PC-3 (cell line): ENCODE data around the gene AKAP6. TPM values are rescaled to one million over a fixed set of nuclear protein-coding genes. Genes with fewer than 3 reads are reported as not detected.

Source experiments
- ATAC-seq: fragments of 200-7000 bp; cut with Tn5 transposase; 2 replicates; pipeline ENCODE4 v1.9.1; 2020; ENCODE audit warnings: mild to moderate bottlenecking, moderate library complexity
- BruUV-seq: library from RNA; stranded (reverse); fragments of 400-500 nt; replicated peaks from 2 replicates; lab custom pipeline; 2021; lab: Mats Ljungman, UMichigan
- CTCF ChIA-PET: fragments of 300-600 bp; sonication (Branson Sonifier 250); formaldehyde crosslinking; loops from one replicate; lab custom pipeline; 2022; ENCODE audit warnings: antibody characterized with exemption; lab: Charles Lee
- POLR2A ChIA-PET: fragments of 300-600 bp; sonication (Branson Sonifier 250); formaldehyde crosslinking; loops from one replicate; lab custom pipeline; 2022; ENCODE audit warnings: antibody characterized with exemption; ENCODE audit not compliant: unreplicated experiment; lab: Charles Lee
- DNase-seq: peaks from one replicate; pipeline ENCODE4 v3.0.0-alpha.2; 2015
- H2AFZ ChIP-seq: fragments of 300-600 bp; sonication (generic); 2 replicates; pipeline ENCODE4 v1.6.0; 2016; ENCODE audit warnings: antibody characterized with exemption, low read length
- H3F3A ChIP-seq: fragments of 300-600 bp; sonication (generic); one replicate; pipeline ENCODE4 v1.6.0; 2017; ENCODE audit warnings: antibody characterized with exemption, low read length, control low read depth, mild to moderate bottlenecking; ENCODE audit not compliant: unreplicated experiment
- H3K27ac ChIP-seq: fragments of 300-600 bp; sonication (generic); 2 replicates; pipeline ENCODE4 v1.5.1; 2016; ENCODE audit warnings: mild to moderate bottlenecking, low read length
- H3K27me3 ChIP-seq: fragments of 300-600 bp; sonication (generic); 2 replicates; pipeline ENCODE4 v1.6.1; 2016; ENCODE audit warnings: low read length, mixed read lengths
- H3K36me3 ChIP-seq: fragments of 300-600 bp; sonication (generic); 2 replicates; pipeline ENCODE4 v1.6.1; 2016; ENCODE audit warnings: low read depth, mixed run types, low read length, mixed read lengths
- H3K4me1 ChIP-seq: fragments of 300-600 bp; sonication (generic); 2 replicates; pipeline ENCODE4 v1.5.1; 2016; ENCODE audit warnings: low read length; ENCODE audit not compliant: insufficient read depth
- H3K4me2 ChIP-seq: fragments of 300-600 bp; sonication (generic); 2 replicates; pipeline ENCODE4 v1.6.0; 2016; ENCODE audit warnings: low read length
- H3K4me3 ChIP-seq: fragments of 300-600 bp; sonication (generic); 2 replicates; pipeline ENCODE4 v1.5.1; 2016; ENCODE audit warnings: mild to moderate bottlenecking, low read length, mixed read lengths
- H3K79me2 ChIP-seq: fragments of 300-600 bp; sonication (generic); 2 replicates; pipeline ENCODE4 v1.6.1; 2017; ENCODE audit warnings: low read length, mixed read lengths
- H3K9ac ChIP-seq: fragments of 300-600 bp; sonication (generic); 2 replicates; pipeline ENCODE4 v1.6.0; 2016; ENCODE audit warnings: mild to moderate bottlenecking, low read length
- H3K9me2 ChIP-seq: fragments of 300-600 bp; sonication (generic); replicated peaks from 2 replicates; pipeline ENCODE4 v1.6.1; 2016; ENCODE audit warnings: mixed run types, low read length, mixed read lengths
- H3K9me3 ChIP-seq: fragments of 300-600 bp; sonication (generic); 2 replicates; pipeline ENCODE4 v1.6.1; 2016; ENCODE audit warnings: low read length, mixed read lengths
- H4K20me1 ChIP-seq: fragments of 300-600 bp; sonication (generic); 2 replicates; pipeline ENCODE4 v1.6.1; 2016; ENCODE audit warnings: low read length, mixed read lengths
- EZH2 ChIP-seq: fragments of 300-600 bp; sonication (generic); IDR thresholded peaks from one replicate; pipeline ENCODE4 v1.6.1; 2017; ENCODE audit warnings: antibody characterized with exemption, mild to moderate bottlenecking, low read length; ENCODE audit not compliant: unreplicated experiment
- EZH2phosphoT487 ChIP-seq: fragments of 300-600 bp; sonication (generic); IDR thresholded peaks from 2 replicates; pipeline ENCODE4 v1.6.1; 2018; ENCODE audit warnings: mild to moderate bottlenecking, antibody characterized with exemption, low read length, borderline replicate concordance
- intact Hi-C: fragments of 100-400 bp; cut with micrococcal nuclease; formaldehyde crosslinking; loops from 2 replicates; pipeline ENCODE4 v1.9.0; 2023
- total RNA-seq: library from RNA; depleted of rRNA; stranded (reverse); fragments of >200 nt; gene quantifications from 2 replicates; pipeline ENCODE4 v1.2.3, GENCODE V29; 2014
- TF ChIP-seq, protein P1 (sequence below): fragments of 300-600 bp; sonication (generic); conservative IDR thresholded peaks from 2 replicates; pipeline ENCODE4 v1.5.1; 2017; ENCODE audit warnings: antibody characterized with exemption, low read depth, mild to moderate bottlenecking, low read length

AKAP6 gene
- total RNA-seq, 1 experiment from 2014 or later, result 1.5 TPM

DNA sequence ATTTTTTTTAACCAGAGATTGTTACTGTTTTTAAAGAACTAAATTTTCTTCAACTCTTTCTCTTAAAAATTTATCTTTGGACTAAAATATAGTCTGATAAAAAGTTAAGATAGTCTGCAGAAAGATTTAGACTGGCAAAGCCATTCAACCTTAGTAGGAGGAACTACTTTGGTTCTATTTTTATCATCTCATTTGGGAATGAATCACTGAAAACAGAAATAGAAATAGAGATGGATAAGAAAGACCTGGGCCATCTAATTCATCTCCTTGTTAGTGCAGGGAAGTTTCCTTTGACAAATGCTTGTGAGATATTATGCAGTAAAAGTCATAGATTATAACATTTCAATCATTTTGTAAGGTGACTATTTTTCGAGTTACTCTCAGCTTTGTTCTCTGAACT is 346.3 kb downstream of the AKAP6 start:
- Histone ChIP-seq H3K9me2 (no peaks in the 10 kb centered on the region), H3K9me3 (no peaks in the 10 kb centered on the region), H3K4me2 (no peak overlapping the region), H3K36me3 (no peaks in the 10 kb centered on the region), H2AFZ (no peak overlapping the region), H3K27me3 (no peaks in the 10 kb centered on the region), H3K4me3 (no peak overlapping the region), H4K20me1 (no peaks in the 10 kb centered on the region), H3K79me2 (no peaks in the 10 kb centered on the region), H3K4me1 (no peaks in the 10 kb centered on the region), H3K9ac (no peak overlapping the region), H3F3A (no peaks in the 10 kb centered on the region), H3K27ac (no peak overlapping the region)
- no peak for TF ChIP-seq EZH2
- no peak for TF ChIP-seq EZH2phosphoT487
- TF ChIP-seq, protein P1, sequence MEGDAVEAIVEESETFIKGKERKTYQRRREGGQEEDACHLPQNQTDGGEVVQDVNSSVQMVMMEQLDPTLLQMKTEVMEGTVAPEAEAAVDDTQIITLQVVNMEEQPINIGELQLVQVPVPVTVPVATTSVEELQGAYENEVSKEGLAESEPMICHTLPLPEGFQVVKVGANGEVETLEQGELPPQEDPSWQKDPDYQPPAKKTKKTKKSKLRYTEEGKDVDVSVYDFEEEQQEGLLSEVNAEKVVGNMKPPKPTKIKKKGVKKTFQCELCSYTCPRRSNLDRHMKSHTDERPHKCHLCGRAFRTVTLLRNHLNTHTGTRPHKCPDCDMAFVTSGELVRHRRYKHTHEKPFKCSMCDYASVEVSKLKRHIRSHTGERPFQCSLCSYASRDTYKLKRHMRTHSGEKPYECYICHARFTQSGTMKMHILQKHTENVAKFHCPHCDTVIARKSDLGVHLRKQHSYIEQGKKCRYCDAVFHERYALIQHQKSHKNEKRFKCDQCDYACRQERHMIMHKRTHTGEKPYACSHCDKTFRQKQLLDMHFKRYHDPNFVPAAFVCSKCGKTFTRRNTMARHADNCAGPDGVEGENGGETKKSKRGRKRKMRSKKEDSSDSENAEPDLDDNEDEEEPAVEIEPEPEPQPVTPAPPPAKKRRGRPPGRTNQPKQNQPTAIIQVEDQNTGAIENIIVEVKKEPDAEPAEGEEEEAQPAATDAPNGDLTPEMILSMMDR, result no peak
- intact Hi-C loops, result no loop called here
- no TSS peak for BruUV-seq
- CTCF ChIA-PET, result no interaction called here
- DNase-seq (no peak), ATAC-seq (no peak)
- POLR2A ChIA-PET, result no interaction called here

DNA sequence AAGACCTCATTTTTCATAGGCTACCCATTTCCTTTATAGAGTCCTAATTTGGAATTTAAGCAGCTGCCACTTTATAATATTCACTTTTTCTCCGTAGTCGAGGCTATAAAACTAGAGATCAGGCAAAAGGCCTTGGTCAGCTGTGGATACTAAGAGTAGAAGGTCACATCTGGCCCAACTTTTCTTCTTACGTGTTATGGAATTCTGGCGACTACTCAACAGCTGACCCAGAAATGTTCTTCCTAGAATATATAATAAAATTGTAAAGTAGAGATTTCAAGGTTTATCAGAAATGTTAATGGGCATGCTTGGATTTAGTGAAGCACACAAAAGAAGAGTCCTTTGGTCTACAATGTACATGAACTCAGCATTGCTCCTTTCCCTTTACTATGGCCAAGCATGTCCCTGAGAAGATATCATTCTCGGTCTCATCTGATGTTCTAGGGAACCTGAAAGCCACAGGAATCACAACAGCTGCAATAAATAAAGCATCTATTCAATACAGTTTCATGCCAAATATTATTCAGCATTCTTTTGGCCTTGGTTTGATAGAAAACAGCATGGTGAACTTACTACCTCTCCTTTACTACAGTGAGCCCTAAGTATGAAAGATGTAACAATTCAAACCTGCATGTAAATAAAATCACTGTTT is 348.2 kb downstream of the AKAP6 start:
- TF ChIP-seq, protein P1, result no peak
- TF ChIP-seq EZH2phosphoT487 (no peak), EZH2 (no peak)
- no peak for ATAC-seq
- ChIA-PET POLR2A (no interaction called here), CTCF (no interaction called here)
- no peak overlapping the region for H2AFZ ChIP-seq
- H3K79me2 ChIP-seq, result no peaks in the 10 kb centered on the region
- H3K4me1 ChIP-seq, result peaks cover 6% of the 10 kb centered on the region
- no peaks in the 10 kb centered on the region for H3F3A ChIP-seq
- no TSS peak for BruUV-seq
- intact Hi-C loops, result no loop called here
- H4K20me1 ChIP-seq, result no peaks in the 10 kb centered on the region
- no peaks in the 10 kb centered on the region for H3K36me3 ChIP-seq
- no peaks in the 10 kb centered on the region for H3K9me2 ChIP-seq
- no peak for DNase-seq
- H3K4me2 ChIP-seq, result no peak overlapping the region
- H3K9me3 ChIP-seq, result no peaks in the 10 kb centered on the region
- H3K27ac ChIP-seq, result no peak overlapping the region
- no peak overlapping the region for H3K4me3 ChIP-seq
- H3K9ac ChIP-seq, result no peak overlapping the region
- no peaks in the 10 kb centered on the region for H3K27me3 ChIP-seq

DNA sequence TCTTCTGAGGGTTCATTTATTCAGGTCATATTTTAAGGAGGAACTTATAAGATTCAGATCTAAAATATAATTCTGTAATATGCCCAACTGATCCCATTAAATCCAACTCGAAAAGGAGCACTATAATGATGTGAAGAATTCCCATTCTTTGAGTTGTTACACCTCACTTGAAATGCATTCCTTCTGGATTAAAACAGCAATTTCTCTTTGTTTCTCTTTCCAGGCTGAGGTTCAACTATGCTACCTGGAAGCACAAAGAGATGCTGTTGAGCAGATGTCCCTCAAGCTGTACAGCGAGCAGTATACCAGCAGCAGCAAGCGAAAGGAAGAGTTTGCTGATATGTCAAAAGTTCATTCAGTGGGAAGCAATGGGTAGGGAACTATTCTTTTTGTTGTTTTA is 349.0 kb downstream of the AKAP6 start:
- H3K79me2 ChIP-seq, result no peaks in the 10 kb centered on the region
- intact Hi-C loops, result no loop called here
- peaks cover 6% of the 10 kb centered on the region for H3K4me1 ChIP-seq
- no peaks in the 10 kb centered on the region for H3K9me3 ChIP-seq
- H3F3A ChIP-seq, result no peaks in the 10 kb centered on the region
- no peak overlapping the region for H3K4me3 ChIP-seq
- ChIA-PET CTCF (no interaction called here), POLR2A (interaction anchor here (0.6 kb wide), 1 partner anchor 1529 kb away, joined by 3 read pairs; no protein-coding TSS in a partner anchor)
- H3K27me3 ChIP-seq, result no peaks in the 10 kb centered on the region
- TF ChIP-seq, protein P1, result no peak
- TF ChIP-seq EZH2, result no peak
- TF ChIP-seq EZH2phosphoT487, result no peak
- BruUV-seq, result no TSS peak
- no peak overlapping the region for H3K9ac ChIP-seq
- no peaks in the 10 kb centered on the region for H4K20me1 ChIP-seq
- H2AFZ ChIP-seq, result no peak overlapping the region
- H3K27ac ChIP-seq, result no peak overlapping the region
- ATAC-seq (no peak), DNase-seq (no peak)
- H3K9me2 ChIP-seq, result no peaks in the 10 kb centered on the region
- no peak overlapping the region for H3K4me2 ChIP-seq
- H3K36me3 ChIP-seq, result no peaks in the 10 kb centered on the region
